IPS-NIHi7 (cell line): ENCODE measurements around the gene RTP5.

Source experiments
- DNase-seq: peaks from one replicate; pipeline ENCODE4 v3.0.0; 2012; ENCODE audit warnings: mixed read lengths; ENCODE audit errors: extremely low spot score

Gene RTP5

GRCh38 chr2:241857572-241858121, 11.9 kb upstream of the RTP5 start:
- DNase-seq, result no peak

DNA sequence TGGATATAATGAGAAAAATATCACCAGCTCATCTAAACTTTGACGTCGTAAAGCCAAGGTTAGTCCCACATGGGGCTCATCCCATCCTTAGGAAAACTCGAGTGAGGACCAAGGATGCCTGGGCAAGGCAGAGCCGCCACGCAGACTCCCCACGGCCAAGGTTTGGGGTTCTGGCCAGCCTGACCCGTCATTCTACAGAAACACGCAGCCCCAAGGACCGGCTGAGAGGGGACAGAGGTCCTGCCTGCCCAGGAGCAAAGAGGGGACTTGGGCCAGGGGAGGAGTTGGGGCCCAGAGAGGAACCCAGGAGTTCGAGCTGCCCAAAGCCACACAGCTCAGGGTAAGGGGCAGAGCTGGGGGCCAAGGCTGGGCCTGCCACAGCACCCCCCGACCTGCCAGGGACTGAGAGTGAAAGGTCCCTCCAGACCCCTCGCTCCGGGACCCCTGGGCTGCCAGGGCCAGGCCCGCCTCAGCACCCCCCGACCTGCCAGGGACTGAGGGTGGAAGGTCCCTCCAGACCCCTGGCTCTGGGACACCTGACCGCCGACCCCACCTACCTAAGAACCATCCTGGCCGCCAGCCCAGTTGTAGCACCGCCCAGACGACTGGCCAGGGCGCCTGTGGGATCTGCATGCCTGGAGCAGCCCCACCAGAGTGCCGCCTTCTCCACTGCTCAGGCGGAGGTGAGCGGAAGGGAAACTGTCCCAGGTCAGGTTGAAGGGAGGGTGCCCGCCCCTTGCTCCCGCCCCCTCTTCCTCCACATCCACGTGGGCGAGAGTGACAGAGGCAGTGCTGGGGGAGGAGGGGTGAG, 11.1 kb upstream of the RTP5 start, which contains the start of gene PDCD1:
Gene PDCD1, minus strand, starts transcription at position 689 of the 811 bp plus-strand sequence. Its CDS starts 56 bp downstream, at position 633.
- peak; percentile 78 for DNase-seq

DNA sequence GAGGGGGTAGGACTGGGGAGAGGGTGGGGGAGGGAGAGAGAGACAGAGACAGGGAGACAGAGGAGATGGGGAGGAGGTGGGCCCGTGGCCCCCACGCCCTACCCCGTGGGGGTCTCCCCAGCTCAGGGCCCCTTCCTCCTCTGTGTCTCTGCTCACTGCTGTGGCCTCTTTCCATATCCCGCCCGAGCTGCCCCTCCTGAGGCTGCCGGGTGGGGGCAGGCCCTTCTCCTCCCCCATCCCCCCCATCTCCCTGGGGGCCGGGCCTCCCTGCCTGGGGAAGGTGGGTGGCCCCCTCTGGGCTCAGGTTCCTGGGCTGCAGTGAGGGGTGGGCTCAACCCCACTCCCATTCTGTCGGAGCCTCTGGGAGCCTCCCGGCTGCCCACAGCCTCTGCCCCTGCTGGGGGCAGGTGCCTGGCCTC, 10.5 kb upstream of the RTP5 start:
- DNase-seq, result no peak

DNA sequence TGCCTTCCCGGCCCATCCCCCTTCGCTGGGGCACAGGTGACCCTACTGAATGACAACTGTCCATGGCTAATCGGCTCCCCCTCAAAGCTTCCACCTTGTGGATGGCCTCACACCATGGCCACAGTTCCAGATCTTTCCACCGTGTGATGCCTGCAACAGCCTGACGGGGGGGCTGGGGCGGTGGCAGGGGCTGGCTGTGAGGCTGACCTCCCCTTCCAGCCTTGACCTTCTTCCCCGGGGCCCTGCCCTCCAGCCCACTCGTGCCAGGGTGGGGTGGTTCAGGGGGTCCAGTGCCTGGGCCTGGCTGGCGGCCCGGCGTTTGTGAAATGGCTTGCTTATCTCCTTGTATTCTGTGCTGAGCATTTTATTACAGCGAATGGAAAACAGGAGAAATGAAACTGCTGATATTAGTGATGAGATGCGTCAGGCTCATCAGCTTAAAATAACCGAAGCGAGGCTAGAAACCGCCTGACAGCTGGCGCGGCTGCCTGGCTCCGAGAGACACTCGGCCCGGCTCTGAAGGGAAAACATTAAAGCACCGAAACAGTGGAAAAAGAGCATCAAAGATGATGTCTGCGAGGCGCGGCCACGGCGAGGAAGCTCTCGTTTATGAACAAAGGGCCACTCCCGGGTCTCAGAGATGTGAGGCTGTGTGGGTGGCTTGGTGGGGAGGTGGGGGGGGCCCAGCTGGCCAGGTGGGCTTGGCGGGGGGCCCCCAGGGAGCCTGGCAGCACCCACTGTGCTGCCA, 9.9 kb upstream of the RTP5 start:
- peak; percentile 61 for DNase-seq

DNA sequence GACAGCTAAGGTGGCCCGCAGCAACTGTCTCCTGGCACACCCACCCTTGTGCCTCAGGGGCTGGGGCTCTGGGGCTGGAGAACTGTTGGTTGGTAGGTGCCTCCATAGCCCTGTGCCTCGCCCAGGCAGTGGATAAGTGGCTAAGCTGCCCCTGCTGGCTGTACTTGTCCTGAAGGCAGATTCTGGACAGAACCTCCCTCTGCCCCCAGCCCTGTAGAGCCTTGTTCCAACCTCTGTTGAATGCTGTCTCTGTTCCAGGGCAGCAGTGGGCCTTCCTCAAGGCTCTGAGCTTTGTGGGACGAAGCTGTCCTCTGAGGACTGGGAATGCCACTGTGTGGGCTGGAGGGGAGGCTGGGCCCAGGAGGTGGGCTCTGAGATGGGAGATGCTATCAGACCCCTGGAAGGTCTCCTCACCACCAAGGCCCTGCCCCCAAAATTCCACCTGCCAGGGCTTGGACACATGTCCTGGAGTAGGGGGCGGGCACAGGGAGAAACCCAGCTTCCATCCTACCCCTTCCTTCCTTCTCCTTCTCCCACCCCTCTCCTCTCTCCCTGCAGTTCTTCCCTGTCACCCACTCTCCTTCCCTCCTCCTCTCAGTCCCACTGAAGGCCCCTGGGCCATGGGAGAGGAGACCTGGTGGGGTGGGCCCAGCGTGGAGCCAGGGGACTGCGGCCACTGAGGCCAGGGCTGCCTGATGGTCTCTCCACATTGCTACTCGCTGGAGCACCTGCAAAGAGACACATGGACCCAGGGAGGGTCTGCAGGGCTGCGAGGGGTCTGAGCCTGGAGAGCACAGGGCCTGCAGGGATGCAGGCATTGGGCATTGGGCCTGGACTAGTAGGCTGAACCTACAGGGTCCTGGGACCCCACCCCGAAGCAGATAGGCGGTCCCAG, 9.1 kb upstream of the RTP5 start:
- DNase-seq, result no peak

DNA sequence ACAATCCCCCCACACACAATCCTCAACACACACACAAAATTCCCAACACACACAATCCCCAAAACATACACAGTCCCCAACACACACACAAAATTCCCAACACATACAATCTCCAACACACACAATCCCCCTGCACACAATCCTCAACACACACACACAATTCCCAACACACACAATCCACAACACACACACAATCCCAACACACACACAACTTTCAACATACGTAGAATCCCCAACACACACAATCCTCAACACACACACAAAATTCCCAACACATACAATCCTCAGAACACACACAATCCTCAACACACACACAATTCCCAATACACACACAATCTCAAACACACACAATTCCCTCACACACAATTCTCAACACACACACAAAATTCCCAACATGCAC, 8.3 kb upstream of the RTP5 start:
- no peak for DNase-seq

- no peak for DNase-seq
Measured at GRCh38 chr2:241862093-241862492, 7.4 kb upstream of the RTP5 start.

DNA sequence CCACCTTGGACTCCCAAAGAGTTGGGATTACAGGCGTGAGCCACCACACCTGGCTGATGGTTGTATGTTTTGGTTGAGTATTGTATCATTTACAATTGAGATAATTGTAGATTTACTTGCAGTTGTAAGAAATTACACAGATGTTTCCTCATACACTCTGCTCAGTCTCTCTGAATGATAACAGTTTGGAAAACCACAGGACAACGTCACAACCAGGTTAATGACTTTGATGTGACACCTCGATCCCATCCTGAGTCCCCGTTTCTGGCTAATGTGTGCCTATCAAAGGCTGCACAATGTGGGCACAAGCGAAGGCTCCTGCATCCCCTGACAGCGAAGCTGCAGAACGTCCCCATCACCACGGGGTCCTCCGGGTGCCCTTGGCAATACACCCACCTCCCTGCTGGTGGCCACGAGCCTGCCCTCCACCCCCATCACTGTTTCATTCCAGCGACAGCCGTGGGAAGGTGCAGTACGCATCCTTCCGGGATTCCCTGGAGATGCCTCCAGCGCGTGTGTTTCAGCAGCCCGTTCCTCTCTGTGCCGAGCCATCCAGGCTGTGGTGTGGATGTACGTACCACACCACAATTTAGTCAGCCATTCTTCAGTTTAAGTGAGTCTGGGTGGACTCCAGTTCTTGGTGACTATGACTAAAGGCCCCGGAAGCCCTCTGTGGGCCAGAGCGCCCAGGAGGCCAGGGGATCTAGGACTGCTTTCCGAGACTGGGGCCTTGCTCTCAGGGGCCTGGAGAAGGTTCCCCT, 6.6 kb upstream of the RTP5 start:
- no peak for DNase-seq

DNA sequence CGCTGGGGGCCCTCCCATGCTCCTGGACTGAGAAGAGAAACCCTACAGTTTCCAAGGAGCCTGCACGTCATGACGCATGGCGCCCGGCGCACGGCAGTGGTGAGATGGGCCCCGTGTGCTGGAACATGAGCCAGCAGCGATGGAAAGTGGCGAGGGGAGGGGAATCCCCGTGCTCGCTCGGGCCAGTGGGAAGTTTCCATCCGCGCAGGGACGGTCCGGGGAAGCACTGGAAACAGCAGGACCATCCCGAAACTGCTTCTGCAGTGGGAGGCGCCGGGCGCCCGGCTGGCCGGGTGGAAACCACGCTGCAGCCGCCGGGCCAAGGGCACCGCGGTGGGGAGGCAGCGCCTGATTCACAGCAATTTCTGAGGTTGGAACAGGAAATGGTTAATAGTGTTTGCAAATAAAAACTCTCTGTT, 6.0 kb upstream of the RTP5 start:
- no peak for DNase-seq

DNA sequence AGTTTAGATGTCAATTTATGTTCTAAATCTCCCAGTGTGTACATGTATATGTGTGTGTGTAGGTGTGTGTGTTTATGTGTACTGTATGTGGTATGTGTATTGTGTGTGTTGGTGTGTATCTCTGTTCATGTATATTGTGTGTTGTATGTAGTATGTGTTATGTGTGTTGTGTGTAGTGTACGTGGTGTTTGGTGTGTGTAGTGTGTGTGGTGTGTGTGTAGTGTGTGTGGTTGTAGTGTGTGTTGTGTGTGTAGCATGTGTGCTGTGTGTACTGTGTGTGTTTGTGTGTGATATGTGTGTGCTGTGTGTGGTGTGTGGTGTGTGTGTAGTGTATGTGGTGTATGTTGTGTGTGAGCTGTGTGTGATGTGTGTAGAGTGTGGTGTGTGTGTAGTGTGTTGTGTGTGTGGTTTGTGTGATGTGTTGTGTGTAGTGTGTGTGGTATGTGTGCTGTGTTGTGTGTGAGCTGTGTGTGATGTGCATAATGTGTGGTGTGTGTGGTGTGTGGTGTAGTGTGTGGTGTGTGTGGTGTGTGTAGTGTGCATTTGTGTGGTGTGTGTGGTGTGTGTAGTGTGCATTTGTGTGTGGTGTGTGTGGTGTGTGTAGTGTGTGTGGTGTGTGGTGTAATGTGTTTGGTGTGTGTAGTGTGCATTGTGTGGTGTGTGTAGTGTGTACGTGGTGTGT, 5.2 kb upstream of the RTP5 start:
- no peak for DNase-seq

DNA sequence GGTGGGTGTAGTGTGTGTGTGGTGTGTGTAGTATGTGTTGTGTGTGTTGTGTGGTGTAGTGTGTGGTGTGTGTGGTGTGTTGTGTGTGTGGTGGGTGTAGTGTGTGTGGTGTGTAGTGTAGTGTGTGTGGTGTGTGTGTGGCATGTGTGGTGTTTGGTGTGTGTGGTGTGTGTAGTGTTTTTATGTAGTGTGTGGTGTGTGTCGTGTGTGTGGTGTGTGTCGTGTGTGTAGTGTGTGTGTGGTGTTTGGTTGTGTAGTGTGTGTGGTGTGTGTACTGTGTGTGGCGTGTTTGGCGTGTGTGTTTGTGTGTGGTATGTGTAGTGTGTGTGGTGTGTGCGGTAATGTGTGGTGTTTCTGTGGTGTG, 4.7 kb upstream of the RTP5 start:
- DNase-seq, result no peak

DNA sequence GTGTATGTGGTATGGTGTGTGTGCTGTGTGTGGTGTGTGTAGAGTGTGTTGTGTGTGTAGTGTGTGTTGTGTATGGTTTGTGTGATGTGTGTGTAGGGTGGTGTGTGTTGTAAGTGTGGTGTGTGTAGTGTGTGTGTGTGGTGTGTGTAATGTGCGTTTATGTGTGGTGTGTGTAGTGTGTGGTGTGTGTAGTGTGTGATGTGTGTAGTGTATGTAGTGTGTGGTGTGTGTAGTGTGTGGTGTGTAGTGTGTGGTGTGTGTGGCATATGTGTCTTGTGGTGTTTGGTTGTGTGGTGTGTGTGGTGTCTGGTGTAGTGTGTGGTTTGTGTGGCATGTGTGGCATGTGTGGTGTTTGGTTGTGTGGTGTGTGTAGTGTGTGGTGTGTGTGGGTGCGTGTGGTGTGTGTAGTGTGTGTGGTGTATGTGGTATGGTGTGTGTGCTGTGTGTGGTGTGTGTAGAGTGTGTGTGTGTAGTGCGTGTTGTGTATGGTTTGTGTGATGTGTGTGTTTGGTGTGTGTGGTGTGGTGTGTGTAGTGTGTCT, 4.0 kb upstream of the RTP5 start:
- no peak for DNase-seq

DNA sequence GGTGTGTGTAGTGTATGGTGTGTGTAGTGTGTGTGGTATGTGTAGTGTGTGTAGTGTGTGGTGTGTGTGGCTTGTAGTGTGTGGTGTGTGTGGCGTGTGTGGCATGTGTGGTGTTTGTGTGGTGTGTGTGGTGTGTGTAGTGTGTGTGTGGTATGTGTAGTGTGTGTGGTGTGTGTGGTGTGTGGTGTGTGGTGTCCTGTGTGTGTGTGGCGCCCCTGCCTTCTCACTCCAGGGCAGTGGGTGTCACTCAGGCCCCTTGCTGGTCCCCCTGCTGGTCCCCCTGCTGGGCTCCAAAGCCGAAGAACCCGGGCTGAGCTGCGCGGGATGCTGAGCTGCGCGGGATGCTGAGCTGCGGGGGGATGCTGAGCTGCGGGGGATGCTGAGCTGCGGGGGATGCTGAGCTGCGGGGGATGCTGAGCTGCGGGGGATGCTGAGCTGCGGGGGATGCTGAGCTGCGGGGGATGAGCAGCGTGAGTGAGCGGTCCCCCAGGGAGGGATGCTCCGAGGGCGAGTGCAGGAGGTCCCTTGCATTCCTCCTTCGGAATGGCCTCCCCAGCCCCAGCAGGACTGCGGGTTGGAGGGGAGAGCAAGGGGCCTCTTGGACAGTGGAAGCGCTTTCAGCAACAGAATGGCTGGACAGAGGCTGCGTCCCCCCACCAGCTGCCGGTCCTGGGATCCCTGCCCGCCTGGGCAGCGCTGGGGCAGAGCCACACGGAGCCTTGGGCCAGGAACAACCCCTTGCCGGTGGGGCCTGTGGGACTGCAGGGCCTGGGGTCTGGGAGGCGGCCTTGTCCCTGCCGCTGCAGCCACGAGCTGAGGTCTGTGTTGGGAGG, 3.4 kb upstream of the RTP5 start:
- peak; percentile 78 for DNase-seq

- no peak for DNase-seq
Measured at GRCh38 chr2:241866790-241867645, 2.5 kb upstream of the RTP5 start.

- DNase-seq, result no peak
Measured at GRCh38 chr2:241867776-241868420, 1.6 kb upstream of the RTP5 start.

DNA sequence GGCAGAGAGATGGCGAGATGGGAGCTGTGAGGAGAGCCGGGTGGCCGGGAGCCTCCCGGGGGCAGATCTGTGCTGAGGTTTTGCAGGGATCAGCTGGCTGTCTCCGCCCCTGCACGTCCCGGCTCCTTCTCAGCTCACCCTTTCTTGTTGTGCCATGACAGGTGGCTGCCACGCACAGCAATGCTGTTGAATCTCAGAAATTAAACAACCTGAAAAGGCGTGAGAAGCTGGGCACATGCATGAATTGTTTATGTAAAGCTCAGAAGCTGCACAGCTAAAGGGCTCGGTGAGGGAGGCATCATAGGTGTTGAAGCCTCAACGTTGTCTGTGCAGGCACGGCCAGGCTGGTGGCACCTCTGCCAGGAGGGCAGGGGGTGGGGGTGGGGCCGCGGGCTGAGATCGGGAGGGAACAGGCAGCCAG, 858 bp upstream of the RTP5 start:
- DNase-seq, result no peak

DNA sequence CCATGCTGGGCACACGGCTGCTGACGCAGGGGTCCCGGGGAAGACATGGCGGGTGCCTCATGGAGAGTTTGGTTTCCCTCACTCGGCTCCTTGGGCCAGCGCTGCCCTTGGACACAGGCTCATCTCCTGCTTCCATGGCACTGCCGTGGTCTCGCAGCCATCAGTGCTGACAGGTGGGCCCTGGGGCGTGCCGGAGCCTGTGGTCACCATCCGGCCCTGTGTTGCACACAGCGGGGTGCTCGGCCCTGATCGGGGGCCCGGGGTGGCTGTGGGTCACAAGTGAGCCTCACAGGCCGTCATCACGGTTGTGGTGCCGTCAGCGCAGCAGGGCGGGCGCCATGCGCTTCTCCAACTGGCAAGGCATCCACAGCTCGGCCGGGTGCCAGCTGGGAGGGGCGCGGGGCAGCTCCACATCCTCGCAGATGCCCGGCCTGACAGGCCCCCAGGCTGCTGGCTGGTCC, 582 bp downstream of the RTP5 start:
- DNase-seq, result no peak
